T-helper 17 cell (primary cell): Measurements from ENCODE around the gene CPN2. TPM values are rescaled to one million over a fixed set of nuclear protein-coding genes. Genes with fewer than 3 reads are reported as not detected.

Experiments used
- ATAC-seq: fragments of 150-1000 bp; cut with Tn5 transposase; 2 replicates; pipeline ENCODE4 v1.10.0; 2021; ENCODE audit warnings: mild to moderate bottlenecking, moderate library complexity
- DNase-seq, 3 donors: peaks; one replicate each; pipeline versions ENCODE4 v3.0.0 to v3.0.0-alpha.2; 2020 to 2021
- H3K9me3 ChIP-seq: one replicate; pipeline ENCODE4 v1.7.0; 2013; ENCODE audit warnings: low read length, mild to moderate bottlenecking; ENCODE audit not compliant: control insufficient read depth, poor library complexity, severe bottlenecking
- H3K27ac Mint-ChIP-seq: one replicate; pipeline ENCODE4 v1.8.0; 2022; ENCODE audit warnings: mild to moderate bottlenecking, moderate library complexity, mixed read lengths
- H3K27me3 Mint-ChIP-seq: one replicate; pipeline ENCODE4 v1.8.0; 2022; ENCODE audit warnings: mixed read lengths
- H3K36me3 Mint-ChIP-seq: one replicate; pipeline ENCODE4 v1.8.0; 2022; ENCODE audit warnings: low read depth, mixed read lengths
- H3K4me1 Mint-ChIP-seq: one replicate; pipeline ENCODE4 v1.8.0; 2022; ENCODE audit warnings: mild to moderate bottlenecking, mixed read lengths
- H3K4me3 Mint-ChIP-seq: one replicate; pipeline ENCODE4 v1.8.0; 2022; ENCODE audit warnings: mild to moderate bottlenecking, moderate library complexity, mixed read lengths
- total RNA-seq, 4 donors: library from RNA in 2 of 4; stranded (reverse) in 2 of 4; gene quantifications; one replicate each; pipeline ENCODE4 v1.2.3 and lab custom pipeline; 2022 to 2026

CPN2 gene
- total RNA-seq, 2 donors from 2014 or later: not detected

- DNase-seq (no peak), ATAC-seq (no peak)
- no peaks in the 10 kb centered on the region for H3K9me3 ChIP-seq
- H3K4me1 Mint-ChIP-seq: peaks cover 11% of the 10 kb centered on the region
- H3K27me3 Mint-ChIP-seq: peaks cover 16% of the 10 kb centered on the region
- H3K4me3 Mint-ChIP-seq: no peak overlapping the region
- no peak overlapping the region for H3K27ac Mint-ChIP-seq
- peaks cover 5% of the 10 kb centered on the region for H3K36me3 Mint-ChIP-seq
Measured at GRCh38 chr3:194294199-194294894, 56.8 kb downstream of the CPN2 start.

GRCh38 chr3:194293546-194294198, 57.5 kb downstream of the CPN2 start:
- Mint-ChIP-seq H3K36me3 (peaks cover 5% of the 10 kb centered on the region), H3K4me3 (no peak overlapping the region), H3K27ac (no peak overlapping the region), H3K4me1 (peaks cover 9% of the 10 kb centered on the region), H3K27me3 (peaks cover 22% of the 10 kb centered on the region)
- no peak for DNase-seq
- no peak for ATAC-seq
- no peaks in the 10 kb centered on the region for H3K9me3 ChIP-seq

- Mint-ChIP-seq H3K27ac (no peak overlapping the region), H3K27me3 (peaks cover 23% of the 10 kb centered on the region), H3K4me1 (peaks cover 10% of the 10 kb centered on the region), H3K4me3 (no peak overlapping the region), H3K36me3 (peaks cover 5% of the 10 kb centered on the region)
- H3K9me3 ChIP-seq: no peaks in the 10 kb centered on the region
- DNase-seq: no peak
- no peak for ATAC-seq
Measured at GRCh38 chr3:194292331-194292730, 58.8 kb downstream of the CPN2 start.

Other genes starting within 250 kb of the CPN2 start
- gene HES1, start 215.2 kb downstream of the CPN2 start, total RNA-seq: 1 to 10 TPM; 2.4 to 3.1 TPM
- not detected for gene LRRC15, start 18.4 kb upstream of the CPN2 start, total RNA-seq
- 1 to 10 TPM; 4.0 to 6.1 TPM for gene GP5, start 47.9 kb upstream of the CPN2 start, total RNA-seq
- 10 to 100 TPM; 65.6 to 81.0 TPM for gene ATP13A3, start 135.7 kb upstream of the CPN2 start, total RNA-seq